GM06990 (cell line): ENCODE measurements around the gene FMNL2.

Experiments
- DNase-seq: peaks from one replicate; pipeline ENCODE4 v3.0.0-alpha.2; 2011; ENCODE audit not compliant: insufficient read length; ENCODE audit errors: extremely low read depth
- H3K27me3 ChIP-seq: replicated peaks from 2 replicates; pipeline ENCODE4 v1.6.0; 2011; ENCODE audit warnings: low read length; ENCODE audit not compliant: control insufficient read depth, insufficient read depth
- H3K36me3 ChIP-seq: 2 replicates; pipeline ENCODE4 v1.5.1; 2011; ENCODE audit warnings: low read length; ENCODE audit not compliant: control insufficient read depth, insufficient read depth
- H3K4me3 ChIP-seq: replicated peaks from 2 replicates; pipeline ENCODE4 v1.5.1; 2011; ENCODE audit warnings: low read depth, mild to moderate bottlenecking, control low read depth, low read length
- CTCF ChIP-seq: IDR thresholded peaks from 2 replicates; pipeline ENCODE4 v1.5.1; 2011; ENCODE audit warnings: low read length, control low read depth, mild to moderate bottlenecking, inconsistent platforms; ENCODE audit not compliant: insufficient read depth, poor library complexity, severe bottlenecking

The FMNL2 gene

GRCh38 chr2:152342259-152343046, 7.5 kb downstream of the FMNL2 start:
- no peak for DNase-seq
- no peaks in the 10 kb centered on the region for H3K36me3 ChIP-seq
- no peak for TF ChIP-seq CTCF

GRCh38 chr2:152343426-152343825, 8.5 kb downstream of the FMNL2 start:
- DNase-seq, result no peak
- Histone ChIP-seq H3K36me3 (no peaks in the 10 kb centered on the region), H3K27me3 (no peaks in the 10 kb centered on the region; the same call in 1 of the 2 replicates), H3K4me3 (no peak overlapping the region)
- no peak for TF ChIP-seq CTCF

More at GRCh38 chr2:152342259-152343046, 7.5 kb downstream of the FMNL2 start:
- H3K27me3 ChIP-seq, result no peaks in the 10 kb centered on the region; the same call in 1 of the 2 replicates
- no peak overlapping the region for H3K4me3 ChIP-seq

GRCh38 chr2:152344579-152345195, 9.7 kb downstream of the FMNL2 start:
- no peak overlapping the region for H3K4me3 ChIP-seq
- H3K36me3 ChIP-seq, result no peaks in the 10 kb centered on the region
- no peak for TF ChIP-seq CTCF
- no peak for DNase-seq
- no peaks in the 10 kb centered on the region; the same call in 1 of the 2 replicates for H3K27me3 ChIP-seq

- no peak for DNase-seq
- Histone ChIP-seq H3K36me3 (no peaks in the 10 kb centered on the region), H3K4me3 (no peak overlapping the region), H3K27me3 (no peaks in the 10 kb centered on the region; the same call in 1 of the 2 replicates)
- TF ChIP-seq CTCF, result no peak
These were observed 12.1 kb downstream of the FMNL2 start for GRCh38 chr2:152347076-152347475.

- no peak overlapping the region for H3K4me3 ChIP-seq
- no peak for TF ChIP-seq CTCF
- no peaks in the 10 kb centered on the region; the same call in 1 of the 2 replicates for H3K27me3 ChIP-seq
- H3K36me3 ChIP-seq, result no peaks in the 10 kb centered on the region
- no peak for DNase-seq
These were observed 13.4 kb downstream of the FMNL2 start for GRCh38 chr2:152348388-152348787.
